A549 (cell line): ENCODE data around the gene CTCFL.

ENCODE experiments used
- BHLHE40 ChIP-seq: IDR thresholded peaks from 2 replicates; pipeline ENCODE4 v1.6.1; 2012; ENCODE audit warnings: low read depth, low read length, inconsistent platforms
- EP300 ChIP-seq, 2 experiments: fragments of >200 bp; sonication (Bioruptor Twin); formaldehyde crosslinking; IDR thresholded peaks; 2 replicates in 1 of 2; 3 replicates in 1 of 2; pipeline ENCODE4 v1.6.1; 2016 to 2017
- HDAC2 ChIP-seq: fragments of 200-600 bp; sonication (generic); IDR thresholded peaks from 2 replicates; pipeline ENCODE4 v1.6.1; 2016
- JUN ChIP-seq, 2 experiments: fragments of >200 bp; sonication (Bioruptor Twin); formaldehyde crosslinking; IDR thresholded peaks; 2 replicates in 1 of 2; 3 replicates in 1 of 2; pipeline ENCODE4 v1.6.1; 2016 to 2017
- MYC ChIP-seq: IDR thresholded peaks from 2 replicates; pipeline ENCODE4 v1.6.1; 2012; ENCODE audit warnings: mild to moderate bottlenecking, inconsistent platforms, low read length, improper control_type of control experiment, borderline replicate concordance
- POLR2A ChIP-seq: IDR thresholded peaks from 2 replicates; pipeline ENCODE4 v1.6.1; 2012; ENCODE audit warnings: mild to moderate bottlenecking, low read length
- RCOR1 ChIP-seq: fragments of 150-350 bp; IDR thresholded peaks from 2 replicates; pipeline ENCODE4 v1.6.1; 2014; ENCODE audit warnings: antibody characterized with exemption, low read length, low read depth
- TF ChIP-seq, protein P1 (sequence below): fragments of >200 bp; sonication (Bioruptor Twin); formaldehyde crosslinking; IDR thresholded peaks from 3 replicates; pipeline ENCODE4 v1.5.1; 2016

DNA sequence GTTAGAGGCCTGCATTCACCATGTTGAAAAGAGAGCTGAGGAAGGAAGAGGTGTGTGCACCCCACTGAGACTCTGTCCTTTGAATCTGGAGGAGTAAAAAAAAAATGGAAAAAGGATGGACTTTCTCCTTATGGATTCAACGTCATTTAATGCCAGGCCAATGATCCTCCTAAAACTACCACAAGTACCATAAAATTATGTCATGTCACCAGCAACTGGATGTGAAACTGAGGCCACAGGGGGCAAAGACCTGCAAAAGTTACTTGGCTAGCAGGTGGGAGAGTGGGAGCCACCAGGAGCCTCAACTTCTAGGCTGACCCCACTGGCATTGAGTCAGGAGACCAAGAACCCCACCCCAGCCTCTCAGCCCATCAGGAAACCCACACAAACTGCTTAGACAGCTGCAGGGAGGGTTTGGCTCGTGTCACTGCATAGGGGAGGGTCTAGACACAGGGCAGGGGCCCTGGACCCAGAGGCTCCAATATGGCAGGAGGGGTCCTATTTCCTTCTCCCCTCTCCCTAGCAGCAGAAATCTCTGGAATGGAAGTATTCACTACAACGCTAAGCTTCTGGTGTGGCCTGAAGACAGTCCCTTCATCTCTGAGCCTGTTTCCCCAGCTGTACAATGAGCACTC lies 47.0 kb upstream of the CTCFL start:
- no peak for TF ChIP-seq RCOR1
- TF ChIP-seq, protein P1, sequence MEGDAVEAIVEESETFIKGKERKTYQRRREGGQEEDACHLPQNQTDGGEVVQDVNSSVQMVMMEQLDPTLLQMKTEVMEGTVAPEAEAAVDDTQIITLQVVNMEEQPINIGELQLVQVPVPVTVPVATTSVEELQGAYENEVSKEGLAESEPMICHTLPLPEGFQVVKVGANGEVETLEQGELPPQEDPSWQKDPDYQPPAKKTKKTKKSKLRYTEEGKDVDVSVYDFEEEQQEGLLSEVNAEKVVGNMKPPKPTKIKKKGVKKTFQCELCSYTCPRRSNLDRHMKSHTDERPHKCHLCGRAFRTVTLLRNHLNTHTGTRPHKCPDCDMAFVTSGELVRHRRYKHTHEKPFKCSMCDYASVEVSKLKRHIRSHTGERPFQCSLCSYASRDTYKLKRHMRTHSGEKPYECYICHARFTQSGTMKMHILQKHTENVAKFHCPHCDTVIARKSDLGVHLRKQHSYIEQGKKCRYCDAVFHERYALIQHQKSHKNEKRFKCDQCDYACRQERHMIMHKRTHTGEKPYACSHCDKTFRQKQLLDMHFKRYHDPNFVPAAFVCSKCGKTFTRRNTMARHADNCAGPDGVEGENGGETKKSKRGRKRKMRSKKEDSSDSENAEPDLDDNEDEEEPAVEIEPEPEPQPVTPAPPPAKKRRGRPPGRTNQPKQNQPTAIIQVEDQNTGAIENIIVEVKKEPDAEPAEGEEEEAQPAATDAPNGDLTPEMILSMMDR: no peak
- no peak for TF ChIP-seq MYC
- TF ChIP-seq JUN (IDR thresholded peaks at IDR 0.05): no peak
- no peak for TF ChIP-seq HDAC2
- TF ChIP-seq BHLHE40: no peak
- no peak for TF ChIP-seq EP300 (IDR thresholded peaks at IDR 0.05)
- no peak for TF ChIP-seq POLR2A
